HEK293 (cell line): ENCODE measurements around the gene TC2N.

ENCODE experiments used
- CTCF ChIA-PET: fragments of 350-600 bp; formaldehyde crosslinking; extraction: SDS; loops from one replicate; lab custom pipeline; 2021; ENCODE audit warnings: antibody characterized with exemption; lab: Yijun Ruan, JAX
- POLR2A ChIA-PET: fragments of 300-600 bp; formaldehyde crosslinking; extraction: SDS; loops from one replicate; lab custom pipeline; 2020; ENCODE audit warnings: antibody characterized with exemption, inconsistent platforms; lab: Yijun Ruan, JAX
- H3K27ac ChIP-seq: fragments of 200-500 bp; sonication (Bioruptor generic); 2 replicates; pipeline ENCODE4 v1.5.1; 2014; ENCODE audit warnings: low read depth, low read length, control low read depth, inconsistent platforms; ENCODE audit errors: extremely low read depth
- H3K36me3 ChIP-seq, 2 experiments: fragments of 200-500 bp in 1 of 2; sonication (Bioruptor generic) in 1 of 2; 1 replicate in 1 of 2; 2 replicates in 1 of 2; pipeline ENCODE4 v1.5.1; 2014 to 2017; ENCODE audit warnings: inconsistent platforms in 2 of 2, low read length in 2 of 2; ENCODE audit not compliant: control insufficient read depth in 2 of 2, insufficient read depth in 1 of 2
- H3K4me1 ChIP-seq: fragments of 200-500 bp; sonication (Bioruptor generic); 2 replicates; pipeline ENCODE4 v1.5.1; 2014; ENCODE audit warnings: mild to moderate bottlenecking, low read length, inconsistent platforms; ENCODE audit not compliant: control insufficient read depth, insufficient read depth
- H3K4me3 ChIP-seq: 2 replicates; pipeline ENCODE4 v1.5.1; 2011; ENCODE audit warnings: low read depth, mild to moderate bottlenecking, control low read depth, low read length, moderate library complexity
- H3K9me3 ChIP-seq: fragments of 200-500 bp; sonication (Bioruptor generic); 2 replicates; pipeline ENCODE4 v1.5.1; 2014; ENCODE audit warnings: low read depth, low read length, inconsistent platforms; ENCODE audit not compliant: control insufficient read depth, insufficient read depth
- HOXA7 ChIP-seq: sonication (generic); formaldehyde crosslinking; IDR thresholded peaks from 2 replicates; pipeline ENCODE4 v1.8.1; 2022; ENCODE audit warnings: missing genetic modification reagents, borderline replicate concordance
- HOXD13 ChIP-seq: sonication (generic); formaldehyde crosslinking; IDR thresholded peaks from 2 replicates; pipeline ENCODE4 v1.8.0; 2022; ENCODE audit warnings: missing genetic modification reagents, borderline replicate concordance
- IKZF3 ChIP-seq: fragments of 450-650 bp; IDR thresholded peaks from 2 replicates; pipeline ENCODE4 v1.5.0; 2018; ENCODE audit warnings: missing biosample characterization, mild to moderate bottlenecking, missing genetic modification characterization, moderate library complexity
- KLF16 ChIP-seq: fragments of 450-650 bp; formaldehyde crosslinking; IDR thresholded peaks from 2 replicates; pipeline ENCODE4 v1.5.1; 2017; ENCODE audit warnings: missing biosample characterization, missing genetic modification characterization
- YY1 ChIP-seq: fragments of 450-650 bp; formaldehyde crosslinking; IDR thresholded peaks from 2 replicates; pipeline ENCODE4 v1.5.1; 2018; ENCODE audit warnings: missing biosample characterization, missing genetic modification characterization
- ZBTB8A ChIP-seq: fragments of 450-650 bp; formaldehyde crosslinking; IDR thresholded peaks from 2 replicates; pipeline ENCODE4 v1.5.1; 2016; ENCODE audit warnings: missing biosample characterization, missing genetic modification characterization
- ZIC2 ChIP-seq: fragments of 450-650 bp; formaldehyde crosslinking; IDR thresholded peaks from 2 replicates; pipeline ENCODE4 v1.5.1; 2016; ENCODE audit warnings: missing biosample characterization, missing genetic modification characterization
- ZNF140 ChIP-seq: fragments of 450-650 bp; formaldehyde crosslinking; IDR thresholded peaks from 2 replicates; pipeline ENCODE4 v1.5.1; 2016; ENCODE audit warnings: missing biosample characterization, missing genetic modification characterization
- ZNF169 ChIP-seq: fragments of 450-650 bp; formaldehyde crosslinking; IDR thresholded peaks from 2 replicates; pipeline ENCODE4 v1.5.1; 2016; ENCODE audit warnings: missing biosample characterization, missing genetic modification characterization
- ZNF202 ChIP-seq: fragments of 450-650 bp; formaldehyde crosslinking; IDR thresholded peaks from 2 replicates; pipeline ENCODE4 v1.5.1; 2016; ENCODE audit warnings: missing biosample characterization, missing genetic modification characterization, borderline replicate concordance
- ZNF211 ChIP-seq: fragments of 450-650 bp; formaldehyde crosslinking; IDR thresholded peaks from 2 replicates; pipeline ENCODE4 v1.5.1; 2016; ENCODE audit warnings: low read depth, missing biosample characterization, missing genetic modification characterization
- ZNF223 ChIP-seq: fragments of 450-650 bp; formaldehyde crosslinking; IDR thresholded peaks from 2 replicates; pipeline ENCODE4 v1.5.1; 2016; ENCODE audit warnings: missing biosample characterization, missing genetic modification characterization
- ZNF324 ChIP-seq: fragments of 450-650 bp; formaldehyde crosslinking; IDR thresholded peaks from 2 replicates; pipeline ENCODE4 v1.5.1; 2016; ENCODE audit warnings: missing biosample characterization, missing genetic modification characterization
- ZNF335 ChIP-seq: fragments of 450-650 bp; formaldehyde crosslinking; conservative IDR thresholded peaks from 2 replicates; pipeline ENCODE4 v1.5.1; 2016; ENCODE audit warnings: missing biosample characterization, missing genetic modification characterization
- ZNF37A ChIP-seq: fragments of 450-650 bp; IDR thresholded peaks from 2 replicates; pipeline ENCODE4 v1.5.1; 2018; ENCODE audit warnings: missing biosample characterization, missing genetic modification characterization
- ZNF521 ChIP-seq: fragments of 450-650 bp; formaldehyde crosslinking; IDR thresholded peaks from 2 replicates; pipeline ENCODE4 v1.5.1; 2017; ENCODE audit warnings: missing biosample characterization, mild to moderate bottlenecking, missing genetic modification characterization
- ZNF596 ChIP-seq: fragments of 450-650 bp; IDR thresholded peaks from 2 replicates; pipeline ENCODE4 v1.5.0; 2018; ENCODE audit warnings: missing biosample characterization, mild to moderate bottlenecking, missing genetic modification characterization, moderate library complexity
- ZNF660 ChIP-seq: fragments of 450-650 bp; IDR thresholded peaks from 2 replicates; pipeline ENCODE4 v1.5.1; 2018; ENCODE audit warnings: missing biosample characterization, mild to moderate bottlenecking, missing genetic modification characterization
- ZNF664 ChIP-seq: fragments of 450-650 bp; formaldehyde crosslinking; IDR thresholded peaks from 2 replicates; pipeline ENCODE4 v1.5.1; 2016; ENCODE audit warnings: missing biosample characterization, missing genetic modification characterization
- ZNF76 ChIP-seq: fragments of 450-650 bp; formaldehyde crosslinking; IDR thresholded peaks from 2 replicates; pipeline ENCODE4; 2016; ENCODE audit warnings: low read depth, missing biosample characterization, missing genetic modification characterization, borderline replicate concordance
- ZNF768 ChIP-seq: fragments of 450-650 bp; formaldehyde crosslinking; IDR thresholded peaks from 2 replicates; pipeline ENCODE4 v1.5.1; 2018; ENCODE audit warnings: missing biosample characterization, mild to moderate bottlenecking, missing genetic modification characterization
- ZNF777 ChIP-seq: fragments of 450-650 bp; formaldehyde crosslinking; IDR thresholded peaks from 2 replicates; pipeline ENCODE4 v1.5.1; 2017; ENCODE audit warnings: missing biosample characterization, missing genetic modification characterization, borderline replicate concordance
- ZSCAN30 ChIP-seq: fragments of 450-650 bp; IDR thresholded peaks from 2 replicates; pipeline ENCODE4 v1.5.1; 2018; ENCODE audit warnings: missing biosample characterization, mild to moderate bottlenecking, missing genetic modification characterization, moderate library complexity
- TF ChIP-seq, protein P1 (sequence below): sonication (generic); formaldehyde crosslinking; IDR thresholded peaks from 2 replicates; pipeline ENCODE4 v1.8.1; 2022; ENCODE audit warnings: mild to moderate bottlenecking, moderate library complexity, missing genetic modification reagents
- TF ChIP-seq, protein P2 (sequence below): fragments of 450-650 bp; formaldehyde crosslinking; IDR thresholded peaks from 2 replicates; pipeline ENCODE4 v1.5.1; 2016; ENCODE audit warnings: missing biosample characterization, missing genetic modification characterization

Gene TC2N

DNA sequence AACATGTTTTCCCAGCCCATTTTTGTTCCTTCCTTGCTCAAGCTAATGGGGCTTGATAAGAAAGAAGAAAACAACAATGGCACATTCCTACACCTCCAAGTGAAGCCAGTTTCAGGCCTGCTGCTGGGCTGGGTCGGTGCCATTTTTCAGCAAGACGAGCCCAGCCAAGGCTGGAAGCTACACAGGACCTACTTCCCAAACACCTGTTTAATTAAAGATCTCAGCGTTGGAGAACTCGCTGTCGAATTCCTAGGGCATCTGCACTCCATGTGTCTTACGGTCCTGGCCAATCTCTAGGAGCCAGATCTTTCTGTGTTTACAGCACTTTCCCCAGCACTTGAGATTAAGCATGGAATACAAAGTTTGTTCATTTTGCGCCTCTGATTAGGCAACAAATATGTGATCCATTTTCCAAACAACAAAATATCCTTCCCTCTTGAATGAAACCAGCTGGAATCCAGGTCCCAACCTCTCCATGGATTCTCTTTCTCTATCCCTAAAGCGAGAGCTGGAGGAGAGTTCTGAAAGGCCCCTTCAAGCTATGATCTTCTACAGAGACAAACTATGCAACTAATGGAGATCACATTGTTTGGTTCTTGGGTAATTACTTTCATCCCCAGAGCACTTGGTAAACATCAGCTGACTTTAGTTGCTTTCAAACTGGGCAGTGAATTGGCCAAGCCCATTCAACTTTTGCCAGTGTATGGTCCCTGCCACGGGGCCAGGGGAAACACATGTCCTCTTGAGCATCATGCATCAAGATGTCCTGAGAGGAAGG is 34.3 kb upstream of the TC2N start:
- ChIA-PET CTCF (interaction anchor here (1.2 kb wide), 1 partner anchor 577 kb away, joined by 3 read pairs; no protein-coding TSS in a partner anchor), POLR2A (no interaction called here)
- Histone ChIP-seq H3K4me1 (no peaks in the 10 kb centered on the region; the same call in 1 of the 2 replicates), H3K9me3 (no peaks in the 10 kb centered on the region), H3K4me3 (no peak overlapping the region), H3K36me3 (no peaks in the 10 kb centered on the region), H3K27ac (no peak overlapping the region)
- TF ChIP-seq ZNF211 (tag by site-specific recombination) (no peak), ZNF596 (tag by site-specific recombination) (no peak), ZNF777 (tag by site-specific recombination) (no peak), ZSCAN30 (tag by site-specific recombination) (no peak), ZNF335 (tag by site-specific recombination) (no peak), ZNF660 (no peak), YY1 (tag by site-specific recombination) (no peak), ZIC2 (tag by site-specific recombination) (no peak), ZNF37A (tag by site-specific recombination) (no peak), HOXD13 (CRISPR knock-in tag) (no peak), ZNF768 (tag by site-specific recombination) (no peak), KLF16 (tag by site-specific recombination) (no peak), ZNF521 (tag by site-specific recombination) (no peak), ZBTB8A (tag by site-specific recombination) (no peak), ZNF664 (tag by site-specific recombination) (no peak), ZNF223 (no peak)
- TF ChIP-seq, protein P1, sequence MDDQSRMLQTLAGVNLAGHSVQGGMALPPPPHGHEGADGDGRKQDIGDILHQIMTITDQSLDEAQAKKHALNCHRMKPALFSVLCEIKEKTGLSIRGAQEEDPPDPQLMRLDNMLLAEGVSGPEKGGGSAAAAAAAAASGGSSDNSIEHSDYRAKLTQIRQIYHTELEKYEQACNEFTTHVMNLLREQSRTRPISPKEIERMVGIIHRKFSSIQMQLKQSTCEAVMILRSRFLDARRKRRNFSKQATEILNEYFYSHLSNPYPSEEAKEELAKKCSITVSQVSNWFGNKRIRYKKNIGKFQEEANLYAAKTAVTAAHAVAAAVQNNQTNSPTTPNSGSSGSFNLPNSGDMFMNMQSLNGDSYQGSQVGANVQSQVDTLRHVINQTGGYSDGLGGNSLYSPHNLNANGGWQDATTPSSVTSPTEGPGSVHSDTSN (CRISPR knock-in tag) = no peak

DNA sequence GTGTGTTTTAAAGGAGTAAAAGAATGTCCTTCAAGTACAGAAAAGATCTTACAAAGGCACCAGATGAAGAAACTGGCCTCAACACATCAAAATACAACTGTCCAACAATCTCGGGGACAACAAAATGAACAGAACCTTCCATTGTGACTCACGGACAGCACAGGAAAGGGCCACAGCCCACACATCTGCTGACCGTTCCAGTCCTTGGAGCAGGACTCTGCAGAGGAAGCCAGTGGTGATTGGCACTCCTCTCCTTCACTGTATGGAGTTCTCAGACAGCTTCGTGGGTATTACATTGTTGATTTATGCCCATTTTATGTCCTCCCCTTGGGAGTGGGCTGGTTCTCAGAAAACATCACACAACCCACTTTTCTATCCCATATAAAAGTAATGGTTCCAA is 32.5 kb upstream of the TC2N start:
- TF ChIP-seq ZNF169 (tag by site-specific recombination) = no peak
- TF ChIP-seq ZNF140 (tag by site-specific recombination) = no peak
- TF ChIP-seq ZNF768 (tag by site-specific recombination) = no peak
- TF ChIP-seq HOXA7 = no peak
- TF ChIP-seq ZNF202 (tag by site-specific recombination) = no peak
- TF ChIP-seq, protein P2, sequence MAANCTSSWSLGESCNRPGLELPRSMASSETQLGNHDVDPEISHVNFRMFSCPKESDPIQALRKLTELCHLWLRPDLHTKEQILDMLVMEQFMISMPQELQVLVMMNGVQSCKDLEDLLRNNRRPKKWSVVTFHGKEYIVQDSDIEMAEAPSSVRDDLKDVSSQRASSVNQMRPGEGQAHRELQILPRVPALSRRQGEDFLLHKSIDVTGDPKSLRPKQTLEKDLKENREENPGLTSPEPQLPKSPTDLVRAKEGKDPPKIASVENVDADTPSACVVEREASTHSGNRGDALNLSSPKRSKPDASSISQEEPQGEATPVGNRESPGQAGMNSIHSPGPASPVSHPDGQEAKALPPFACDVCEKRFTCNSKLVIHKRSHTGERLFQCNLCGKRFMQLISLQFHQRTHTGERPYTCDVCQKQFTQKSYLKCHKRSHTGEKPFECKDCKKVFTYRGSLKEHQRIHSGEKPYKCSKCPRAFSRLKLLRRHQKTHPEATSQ = no peak
- no peak for TF ChIP-seq ZNF76 (tag by site-specific recombination)
- no peak for TF ChIP-seq ZNF324
- TF ChIP-seq IKZF3 (tag by site-specific recombination) = no peak
- TF ChIP-seq, all 188 proteins: peak for 0
- Histone ChIP-seq H3K27ac (no peak overlapping the region), H3K36me3 (no peaks in the 10 kb centered on the region), H3K4me1 (no peaks in the 10 kb centered on the region; the same call in 1 of the 2 replicates), H3K4me3 (no peak overlapping the region), H3K9me3 (no peaks in the 10 kb centered on the region)
- POLR2A ChIA-PET = no interaction called here
- CTCF ChIA-PET = interaction anchor here (0.6 to 2.3 kb wide), 4 partner anchors 11 to 250 kb away, joined by 3 to 9 read pairs (median 4); no protein-coding TSS in a partner anchor
